Measurements from ENCODE around the gene GPR156.
"Not testable (repeated sequence)": the region's sequence is repeated elsewhere in the genome, so short reads cannot be mapped to it uniquely, and the experiment has no call there.

The GPR156 gene

DNA sequence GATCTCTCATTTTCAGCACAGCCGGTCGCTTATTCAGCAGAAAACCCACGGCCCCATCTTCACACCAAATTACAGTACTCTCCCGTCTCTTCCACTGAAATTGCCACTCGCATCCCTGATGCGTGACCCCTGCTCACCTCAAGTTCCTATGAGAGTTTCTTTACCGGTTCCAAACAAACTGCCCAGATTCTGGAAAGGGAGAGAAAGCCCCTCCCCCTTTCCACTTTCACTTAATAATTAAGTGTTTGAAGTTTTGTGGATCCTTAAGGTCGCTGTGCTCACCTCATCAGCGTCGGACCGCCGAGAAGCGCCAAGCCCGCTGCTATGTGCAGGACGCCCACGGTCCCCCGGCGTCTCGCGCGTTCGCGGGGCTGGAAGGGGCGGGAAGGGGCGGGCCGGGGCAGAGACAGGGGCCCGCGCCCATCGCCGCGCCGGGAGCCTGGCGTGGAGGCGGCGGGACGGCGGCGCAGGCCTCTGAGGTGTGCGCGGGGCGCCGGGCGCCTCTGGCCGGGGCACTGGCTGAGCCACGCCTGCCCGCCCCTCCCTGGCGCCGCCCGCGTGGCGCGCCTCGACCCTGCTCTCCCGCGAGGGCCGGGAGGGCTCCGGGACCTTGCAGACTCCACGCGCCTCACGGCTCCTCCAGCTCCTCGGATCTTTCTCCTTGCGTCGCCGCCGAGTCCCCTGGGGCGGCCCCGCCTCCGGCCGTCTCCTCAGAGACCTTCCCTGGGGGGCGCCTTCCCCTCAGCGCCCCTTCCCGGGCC, at the start of gene GPR156:
GPR156 (minus strand) TSS at position 476 of the 761 bp plus-strand sequence. CDS start 41,124 bp downstream, outside the sequence.
- no peak for DNase-seq

DNA sequence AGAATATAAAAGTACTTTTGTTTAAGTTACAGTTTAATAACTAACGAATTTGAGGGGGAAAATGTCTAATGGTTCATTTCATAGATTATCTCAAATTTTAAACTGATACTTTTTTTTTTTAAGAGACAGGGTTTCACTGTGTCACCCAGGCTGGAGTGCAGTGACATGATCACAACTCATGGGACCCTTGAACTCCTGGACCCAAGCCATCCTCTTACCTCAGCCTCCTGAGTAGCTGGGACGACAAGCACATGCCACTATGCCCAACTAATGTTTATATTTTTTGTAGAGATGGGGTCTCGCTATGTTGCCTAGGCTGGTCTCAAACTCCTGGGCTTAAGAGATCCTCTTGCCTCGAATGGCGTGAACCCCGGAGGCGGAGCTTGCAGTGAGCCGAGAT, 47.6 kb upstream of the GPR156 start:
- DNase-seq: no peak

DNA sequence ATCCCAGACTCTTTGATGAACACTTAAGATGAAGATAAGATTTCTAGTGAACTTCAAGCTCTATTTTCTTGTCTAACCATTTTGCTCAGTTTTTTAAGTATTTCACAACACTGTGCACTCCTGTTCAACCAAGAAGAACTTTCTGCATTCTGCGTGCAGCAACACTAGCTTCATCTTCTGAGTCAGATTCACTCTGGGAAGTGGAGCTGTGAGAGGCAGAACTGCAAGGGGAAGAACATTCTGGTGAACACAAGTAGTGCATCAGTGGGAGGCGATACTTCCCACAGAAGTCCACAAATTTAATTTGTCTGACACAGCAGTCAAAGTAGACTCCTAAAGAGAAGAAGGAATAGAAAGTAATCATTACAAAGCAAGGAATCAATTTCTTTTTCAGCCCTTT, 46.1 kb upstream of the GPR156 start:
- DNase-seq: no peak

DNA sequence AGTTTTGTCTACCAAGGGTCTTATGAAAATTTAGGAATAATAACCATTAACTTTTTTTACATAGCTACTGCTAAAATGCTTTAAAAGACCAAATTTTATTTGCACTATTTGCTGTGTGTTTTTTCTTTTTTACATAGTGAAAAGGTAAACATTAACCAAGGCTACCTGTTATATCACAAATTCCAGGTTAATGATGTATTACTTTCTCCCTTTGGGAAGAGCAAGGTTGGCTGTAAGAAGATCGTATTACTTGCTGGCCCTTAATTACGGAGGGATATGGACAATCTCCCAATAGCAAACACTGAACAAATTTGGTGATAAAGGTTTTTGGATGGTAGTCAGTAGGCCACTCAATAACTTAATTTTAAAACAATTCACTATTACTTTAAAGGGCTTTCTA, 41.8 kb upstream of the GPR156 start:
- no peak for DNase-seq

DNA sequence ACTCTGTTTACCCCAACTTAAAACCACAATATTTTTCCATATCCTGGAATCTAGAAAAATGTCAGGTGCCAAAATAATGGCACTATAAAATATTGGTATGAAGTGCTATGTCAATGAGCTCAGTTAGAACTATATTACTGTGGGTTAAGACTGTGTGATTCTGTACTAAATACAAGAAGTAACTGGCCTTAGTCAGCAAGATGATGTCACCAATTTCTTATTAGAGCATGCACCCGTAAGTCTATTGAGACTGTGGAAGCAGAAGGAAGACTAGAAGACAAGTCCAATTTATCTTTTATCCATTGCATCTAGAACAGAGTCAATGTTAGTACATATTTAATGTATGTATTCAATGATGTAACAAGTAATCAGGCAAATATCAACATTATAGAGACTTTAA, 39.2 kb upstream of the GPR156 start:
- no peak for DNase-seq

DNA sequence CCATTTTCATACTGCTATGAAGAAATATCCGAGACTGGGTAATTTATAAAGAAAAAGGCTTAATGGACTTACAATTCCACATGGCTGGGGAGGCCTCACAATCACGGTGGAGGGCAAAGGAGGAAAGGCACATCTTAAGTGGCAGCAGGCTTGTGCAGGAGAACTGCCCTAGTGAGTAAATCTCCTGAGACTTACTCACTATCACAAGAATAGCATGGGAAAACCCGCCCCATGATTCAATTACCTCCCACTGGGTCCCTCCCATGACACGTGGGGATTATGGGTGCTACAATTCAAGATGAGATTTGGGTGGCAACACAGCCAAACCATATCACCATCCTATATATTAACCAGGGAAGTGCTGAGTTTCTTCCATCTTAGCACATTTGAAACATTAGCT, 38.7 kb upstream of the GPR156 start:
- not testable (repeated sequence) for DNase-seq

DNA sequence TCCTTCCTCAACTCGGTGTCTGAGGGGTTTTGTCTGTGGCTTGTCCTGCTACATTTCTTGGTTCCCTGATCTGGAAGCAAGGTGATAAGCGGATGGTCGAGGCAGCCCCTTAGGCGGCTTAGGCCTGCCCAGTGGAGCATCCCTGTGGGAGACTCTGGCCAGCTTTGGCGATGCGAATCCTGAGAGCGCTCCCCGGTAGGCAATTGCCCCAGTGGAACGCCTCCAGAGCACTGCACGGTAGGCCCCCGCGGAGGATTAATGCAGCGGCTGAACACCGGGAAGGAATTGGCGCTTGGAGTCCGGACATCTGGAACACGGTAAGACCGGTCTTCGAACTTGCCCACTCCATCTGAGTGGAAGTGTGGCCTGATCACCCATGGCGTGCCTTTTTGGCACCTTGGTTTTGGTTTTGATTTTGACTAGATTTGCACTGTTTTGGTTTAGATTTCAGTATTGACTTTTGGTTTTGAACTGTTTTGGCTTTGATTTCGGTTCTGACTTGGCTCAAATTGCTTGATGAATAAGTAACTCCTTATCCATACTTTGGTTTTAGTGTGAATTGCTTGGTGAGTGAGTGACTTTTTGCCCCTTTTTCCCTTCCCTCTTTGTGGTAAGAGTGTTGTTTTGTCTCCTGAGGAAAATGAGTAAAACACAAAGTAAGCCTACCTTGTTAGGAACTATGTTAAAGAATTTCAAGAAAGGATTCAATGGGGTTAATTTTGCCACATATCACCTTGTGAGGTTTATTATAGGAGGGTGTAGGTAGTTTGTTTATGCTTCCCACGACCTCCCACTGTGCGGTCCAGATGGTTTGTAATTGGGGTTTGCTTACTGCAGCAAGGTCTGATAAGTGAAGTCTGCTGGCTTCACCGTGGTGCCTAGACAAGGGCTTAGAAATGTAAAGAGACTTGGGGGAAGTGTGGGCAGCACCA, 27.1 kb upstream of the GPR156 start:
- DNase-seq: no peak

DNA sequence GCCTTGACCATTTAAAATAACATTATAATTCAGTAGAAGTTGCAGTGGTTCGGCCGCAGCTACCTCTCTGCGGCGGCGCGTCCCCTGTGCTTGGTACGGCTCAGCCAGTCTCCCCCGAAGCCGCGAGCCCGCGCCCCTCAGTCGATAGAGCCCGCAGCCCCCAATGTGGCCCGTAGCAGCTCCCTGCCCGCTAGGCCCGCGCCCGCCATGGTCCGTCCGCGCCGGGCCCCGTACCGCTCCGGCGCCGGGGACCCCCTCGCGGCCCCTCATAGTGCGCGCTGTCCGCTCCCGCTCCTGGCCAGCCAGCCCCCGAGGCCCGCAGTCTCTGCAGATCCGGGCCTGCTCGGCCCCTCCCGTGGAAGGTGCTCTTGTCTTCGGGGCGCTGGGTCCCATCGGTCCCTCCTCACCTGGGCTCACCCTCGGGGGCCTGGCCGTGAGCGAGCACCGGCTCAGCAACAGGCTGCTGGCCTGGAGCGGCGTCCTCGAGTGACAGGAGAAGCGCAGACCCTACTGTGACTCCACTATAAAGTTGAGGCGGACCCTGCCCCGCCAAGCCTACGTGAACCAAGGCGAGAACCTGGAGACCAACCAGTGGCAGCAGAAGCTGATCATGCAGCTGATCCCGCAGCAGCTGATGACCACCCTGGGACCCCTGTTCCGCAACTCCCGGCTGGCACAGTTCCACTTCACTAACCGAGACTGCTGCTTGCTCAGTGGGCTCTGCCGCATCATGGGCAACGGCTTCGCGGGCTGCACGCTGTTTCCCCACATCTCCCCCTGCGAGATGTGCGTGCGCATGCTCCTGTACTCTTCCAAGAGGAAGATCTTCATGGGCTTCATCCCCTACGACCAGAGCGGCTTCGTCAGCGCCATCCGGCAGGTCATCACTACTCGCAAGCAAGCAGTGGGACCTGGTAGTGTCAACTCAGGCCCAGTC, 21.8 kb upstream of the GPR156 start:
- DNase-seq: no peak

DNA sequence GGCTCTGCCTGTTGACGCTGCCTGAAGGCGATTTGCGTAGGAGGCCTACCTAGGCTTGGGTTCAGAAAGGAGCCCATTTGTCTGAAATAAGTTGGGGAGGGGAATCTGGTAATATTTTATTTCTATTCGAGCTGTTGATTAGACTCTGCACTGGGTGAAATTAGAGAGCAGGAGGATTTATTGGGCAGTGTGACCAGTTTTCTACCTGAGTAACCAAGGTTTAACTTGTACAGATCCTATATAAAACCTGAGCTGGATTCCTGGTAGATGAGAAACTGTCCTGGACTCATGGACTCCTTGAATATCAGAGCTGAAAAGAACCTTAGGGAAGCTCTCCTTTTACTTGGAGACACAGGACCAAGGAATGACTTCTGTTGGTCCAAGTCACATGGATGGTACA, 19.6 kb upstream of the GPR156 start:
- DNase-seq: no peak

DNA sequence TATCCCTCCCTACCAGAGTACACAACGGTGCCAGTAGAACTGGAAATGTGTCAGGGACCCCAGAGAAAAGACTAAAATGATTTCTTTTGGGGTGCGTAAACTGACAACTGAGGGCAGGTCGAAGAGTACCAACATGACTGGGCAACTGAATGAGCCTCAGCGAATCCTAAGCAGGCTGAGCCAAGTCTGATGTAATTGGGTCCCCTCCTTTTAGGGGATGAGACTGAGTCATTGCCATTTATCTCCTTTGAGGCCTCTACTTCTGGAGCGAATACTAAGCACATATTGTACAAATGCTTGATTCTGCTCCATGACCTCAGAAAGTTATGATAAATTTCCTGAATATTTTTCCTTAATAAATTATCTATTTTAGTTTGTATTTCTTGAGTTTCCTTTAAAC, 17.3 kb upstream of the GPR156 start:
- DNase-seq: no peak

DNA sequence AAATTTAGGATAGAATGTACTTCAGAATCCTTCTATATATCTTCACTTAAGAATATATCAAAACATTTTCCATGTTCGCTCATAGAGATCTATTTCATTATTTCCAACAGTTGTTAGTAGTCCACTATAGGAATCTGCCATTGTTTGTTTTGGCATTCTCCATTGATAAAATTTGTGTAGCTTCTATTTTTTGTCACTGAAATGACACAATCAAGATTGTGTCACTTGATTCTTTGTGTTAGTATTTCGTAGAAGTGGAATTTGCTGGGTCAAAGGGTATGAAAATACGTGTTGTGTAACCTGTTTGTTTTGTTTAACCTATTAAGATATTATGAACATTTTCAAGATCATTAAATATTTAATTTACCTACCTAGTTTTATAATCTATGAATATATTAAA, 15.9 kb upstream of the GPR156 start:
- no peak for DNase-seq

DNA sequence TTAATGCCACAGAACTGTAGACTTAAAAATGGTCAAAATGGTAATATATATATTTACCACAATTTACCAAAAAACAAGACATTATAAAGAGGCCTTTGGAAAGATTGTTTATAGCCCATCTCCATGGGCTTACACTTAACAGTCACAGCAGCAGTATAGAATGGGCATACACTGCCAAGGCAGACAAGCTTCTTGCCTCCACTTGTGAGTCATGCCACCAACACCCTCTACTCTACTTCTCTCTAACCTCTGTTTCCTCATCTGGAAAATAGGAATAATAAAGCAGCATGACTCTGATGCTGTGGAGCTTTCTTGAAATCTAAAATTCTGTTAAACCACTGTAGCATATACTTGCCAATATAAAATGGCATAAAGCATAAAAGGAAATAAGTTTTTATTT, 14.4 kb upstream of the GPR156 start:
- no peak for DNase-seq

DNA sequence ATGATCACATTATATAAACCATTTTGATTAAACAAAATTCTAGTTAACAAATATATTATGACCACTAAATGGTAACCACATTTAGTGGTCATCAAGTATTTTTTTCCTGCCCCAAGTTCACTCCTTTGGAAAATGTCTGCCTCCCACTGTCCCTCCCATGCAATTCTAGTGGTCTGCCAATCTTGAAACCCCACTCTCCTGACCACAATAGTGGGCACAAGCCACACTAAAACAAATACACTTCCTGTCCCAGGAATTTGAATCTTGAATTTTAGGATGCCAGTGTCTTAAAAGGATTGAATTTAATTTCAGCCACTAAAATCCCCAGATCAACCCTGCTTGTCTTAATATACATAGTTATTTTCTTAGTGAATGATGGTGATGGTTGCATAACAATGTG, 14.0 kb upstream of the GPR156 start:
- no peak for DNase-seq

DNA sequence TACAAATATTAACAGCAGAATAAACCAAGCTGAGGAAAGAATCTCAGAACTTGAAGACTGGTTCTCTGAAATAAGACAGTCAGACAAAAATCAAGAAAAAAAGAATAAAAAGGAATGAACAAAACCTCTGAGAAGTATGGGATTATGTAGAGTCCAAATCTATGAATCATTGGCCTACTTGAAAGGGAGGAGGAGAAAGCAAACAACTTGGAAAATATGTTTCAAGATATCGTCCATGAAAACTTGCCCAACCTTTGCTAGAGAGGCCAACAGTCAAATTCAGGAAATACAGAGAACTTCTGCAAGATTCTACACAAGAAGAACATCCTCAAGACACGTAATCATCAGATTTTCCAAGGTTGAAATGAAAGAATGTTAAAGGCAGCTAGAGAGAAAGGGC, 6.5 kb upstream of the GPR156 start:
- not testable (repeated sequence) for DNase-seq

DNA sequence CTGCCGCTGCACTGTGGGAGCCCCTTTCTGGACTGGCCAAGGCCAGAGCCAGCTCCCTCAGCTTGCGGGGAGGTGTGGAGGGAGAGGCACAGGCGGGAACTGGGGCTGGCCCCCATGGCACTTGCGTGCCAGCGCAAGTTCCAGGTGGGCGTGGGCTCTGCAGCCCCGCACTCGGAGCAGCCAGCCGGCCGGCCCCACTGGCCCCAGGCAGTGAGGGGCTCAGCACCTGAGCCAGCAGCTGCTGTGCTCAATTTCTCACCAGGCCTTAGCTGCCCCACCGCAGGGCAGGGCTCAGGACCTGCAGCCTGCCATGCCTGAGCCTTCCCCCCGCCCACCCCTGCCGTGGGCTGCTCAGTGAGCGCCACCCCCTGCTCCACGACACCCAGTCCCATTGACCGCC, 4.6 kb upstream of the GPR156 start:
- no peak for DNase-seq

DNA sequence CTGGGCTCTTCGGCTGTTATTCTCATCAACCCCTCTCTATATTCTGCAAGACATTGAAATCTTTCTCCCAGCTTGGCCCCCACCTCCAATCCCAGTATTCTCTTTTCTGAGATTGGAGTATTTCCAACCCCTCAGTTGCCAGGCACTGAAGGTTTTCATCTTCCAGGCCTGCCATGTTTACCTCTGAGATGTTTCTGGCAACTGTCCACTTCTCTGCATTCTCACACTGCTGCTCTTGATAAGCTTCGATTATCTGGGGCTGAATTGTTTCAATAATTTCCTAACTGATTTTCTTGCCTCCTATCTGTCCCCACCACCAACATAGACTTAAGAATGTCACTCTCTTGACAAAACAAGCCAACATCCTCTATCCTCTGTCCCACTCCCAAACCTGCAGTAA, 1.4 kb upstream of the GPR156 start:
- no peak for DNase-seq

DNA sequence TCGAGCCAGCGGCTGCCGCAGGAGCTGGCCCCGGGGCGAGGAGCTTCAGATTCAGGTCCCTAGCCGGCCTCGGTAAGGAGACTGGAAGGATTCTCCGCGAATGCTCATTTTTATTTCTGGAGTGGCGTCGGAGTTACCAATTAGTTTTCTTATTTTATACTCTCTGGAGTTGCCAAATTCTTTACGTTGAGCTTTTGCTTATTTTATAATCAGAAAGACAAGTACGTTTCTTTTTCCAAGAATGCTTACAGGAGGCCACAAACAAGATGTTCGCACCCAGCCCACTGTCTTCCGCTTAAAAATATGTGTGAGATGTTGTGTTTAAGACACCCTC, 453 bp upstream of the GPR156 start:
- DNase-seq: no peak

DNA sequence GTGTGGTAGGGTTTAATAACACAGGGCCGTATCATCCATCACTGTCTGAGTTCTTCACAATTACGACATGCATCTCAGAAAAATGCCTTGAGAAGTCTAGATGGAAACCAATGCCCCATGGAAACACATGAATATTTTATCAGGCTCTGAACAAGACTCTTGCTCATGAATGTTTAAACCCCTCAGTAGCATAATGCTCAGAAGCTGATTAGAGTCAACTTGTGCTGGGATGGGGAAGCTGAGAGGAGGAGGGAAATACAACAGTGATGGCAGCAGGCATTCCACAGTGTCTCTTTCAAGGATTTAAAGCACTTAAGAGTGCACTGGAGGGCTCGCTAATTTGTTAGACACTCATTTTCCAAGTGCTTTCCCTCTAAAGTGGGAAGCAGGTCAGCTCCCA, 3.8 kb downstream of the GPR156 start:
- DNase-seq: no peak

DNA sequence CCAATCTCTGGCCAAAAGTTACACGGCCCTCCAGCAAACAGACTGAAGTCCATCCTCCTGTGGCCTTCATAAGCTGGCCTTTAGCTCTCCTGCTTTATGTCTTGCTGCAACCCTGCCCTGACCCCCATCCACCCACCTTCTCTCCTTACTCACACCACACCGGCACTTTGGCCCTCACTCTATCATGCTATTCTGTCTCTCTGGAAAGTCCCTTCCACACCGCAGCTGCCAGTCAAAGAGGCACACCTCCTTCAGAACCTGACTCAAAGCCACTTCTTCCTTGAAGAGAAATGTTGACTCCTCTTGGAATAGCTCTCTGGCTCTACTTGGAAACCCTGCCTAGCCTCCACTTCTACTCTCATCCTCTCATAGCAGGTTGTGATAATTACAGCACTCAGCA, 4.5 kb downstream of the GPR156 start:
- DNase-seq: no peak

DNA sequence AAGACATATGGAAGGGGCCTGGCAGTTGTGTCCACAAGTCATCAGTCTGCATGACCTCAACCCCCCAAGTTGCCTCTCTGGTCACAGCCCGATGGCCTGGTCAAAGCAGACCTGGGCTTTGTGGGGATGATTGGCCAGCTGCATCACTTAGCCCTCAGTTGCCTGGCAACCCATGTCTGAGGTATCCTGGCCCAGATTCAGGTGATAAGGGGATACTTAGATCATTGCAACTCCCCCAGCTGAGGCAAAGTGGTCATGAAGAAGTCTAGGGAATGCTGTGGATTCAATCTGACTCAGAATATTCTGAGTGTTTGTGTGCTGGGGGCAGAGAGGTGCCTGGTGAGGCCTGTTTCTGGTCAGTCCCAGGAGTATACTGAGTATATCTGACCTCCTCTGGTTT, 5.0 kb downstream of the GPR156 start:
- no peak for DNase-seq

DNA sequence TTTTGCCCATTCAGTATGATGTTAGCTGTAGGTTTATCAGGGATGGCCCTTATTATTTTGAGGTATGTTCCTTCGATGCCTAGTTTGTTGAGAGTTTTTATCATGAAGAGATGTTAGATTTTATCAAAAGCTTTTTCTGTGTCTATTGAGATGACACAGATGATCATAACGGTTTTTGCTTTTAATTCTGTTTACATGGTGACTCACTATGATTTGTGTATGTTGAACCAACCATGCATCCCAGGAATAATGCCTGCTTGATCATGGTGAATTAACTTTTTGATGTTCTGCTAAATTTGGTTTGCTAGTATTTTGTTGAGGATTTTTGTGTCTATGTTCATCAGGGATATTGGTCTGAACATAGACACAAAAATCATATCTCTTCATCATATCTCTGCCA, 8.3 kb downstream of the GPR156 start:
- no peak for DNase-seq

DNA sequence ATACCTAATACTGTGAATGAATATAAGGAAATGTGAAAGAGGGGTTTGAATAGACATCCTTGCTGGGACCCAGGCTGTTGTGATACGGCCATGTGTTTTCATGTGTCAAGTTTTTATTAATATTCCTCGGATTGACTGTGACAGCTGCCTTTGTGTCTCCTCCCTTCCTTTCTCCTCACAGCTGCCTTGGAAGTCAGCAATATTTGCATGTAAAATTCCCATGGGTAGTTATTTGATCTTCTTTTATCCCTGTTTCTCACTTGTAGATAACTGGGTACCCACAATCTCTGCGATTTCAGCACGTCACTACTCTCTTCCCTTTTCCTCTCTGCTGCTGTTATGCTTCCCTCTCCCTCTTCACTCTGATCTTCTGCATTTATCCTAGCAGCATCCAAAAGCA, 9.4 kb downstream of the GPR156 start:
- DNase-seq: no peak

DNA sequence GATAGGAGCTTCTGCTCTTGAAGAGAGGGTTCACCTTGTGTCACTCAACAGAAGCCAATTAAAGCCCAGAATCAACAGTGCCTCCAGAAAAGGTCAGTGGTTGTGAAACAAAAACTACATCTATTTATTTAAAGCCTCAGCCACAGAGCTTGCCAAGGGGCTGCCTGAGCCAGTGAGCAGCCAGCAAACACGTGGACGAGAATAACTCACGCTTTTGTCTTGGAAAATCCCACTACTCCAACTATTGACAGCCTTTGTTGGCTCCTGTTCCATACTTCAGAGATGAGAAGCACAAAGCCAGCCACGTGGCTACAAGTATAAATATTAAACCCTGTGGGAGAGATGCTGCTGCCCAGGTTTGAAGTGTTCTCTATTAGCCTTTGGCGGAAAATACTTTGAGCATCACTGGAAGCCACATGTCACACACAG, 10.3 kb downstream of the GPR156 start:
- DNase-seq: no peak
